K562 (cell line): Measurements from ENCODE around the gene CS.

ENCODE experiments used
- CTCF ChIP-seq, 3 experiments: IDR thresholded peaks in 2 of 3; conservative IDR thresholded peaks in 1 of 3; 2 replicates each; pipeline ENCODE4 v1.5.1; 2011 to 2012; ENCODE audit warnings: low read length in 3 of 3, mild to moderate bottlenecking in 3 of 3, control low read depth in 2 of 3, improper control_type of control experiment in 1 of 3, inconsistent platforms in 1 of 3, low read depth in 1 of 3, mixed read lengths in 1 of 3, moderate library complexity in 1 of 3; ENCODE audit not compliant: insufficient read depth in 2 of 3
- KAT7 ChIP-seq: sonication (generic); formaldehyde crosslinking; IDR thresholded peaks from 2 replicates; pipeline ENCODE4 v1.8.0; 2022; ENCODE audit warnings: missing genetic modification reagents, mild to moderate bottlenecking, borderline replicate concordance
- RBM17 ChIP-seq: fragments of 200-400 bp; formaldehyde crosslinking; IDR thresholded peaks from 2 replicates; pipeline ENCODE4 v1.6.1; 2017; ENCODE audit warnings: low read depth, mild to moderate bottlenecking, low read length, borderline replicate concordance
- SIN3A ChIP-seq, 2 experiments: fragments of 150-350 bp in 1 of 2; IDR thresholded peaks; 2 replicates each; pipeline ENCODE4 v1.6.1; 2011 to 2016; ENCODE audit warnings: borderline replicate concordance in 2 of 2, low read depth in 2 of 2, low read length in 2 of 2, mild to moderate bottlenecking in 2 of 2, moderate library complexity in 2 of 2; ENCODE audit not compliant: control insufficient read depth in 1 of 2
- THAP12 ChIP-seq: fragments of 250-450 bp; sonication (Bioruptor Pico); IDR thresholded peaks from 2 replicates; pipeline ENCODE4 v1.9.0; 2021; ENCODE audit warnings: mild to moderate bottlenecking, inconsistent platforms
- TRIM28 ChIP-seq: fragments of 450-650 bp; IDR thresholded peaks from 2 replicates; pipeline ENCODE4 v1.6.1; 2017
- ZBTB17 ChIP-seq: fragments of 450-650 bp; formaldehyde crosslinking; IDR thresholded peaks from 2 replicates; pipeline ENCODE4 v1.4.0; 2020; ENCODE audit warnings: mild to moderate bottlenecking
- ZNF76 ChIP-seq: fragments of 250-450 bp; sonication (Bioruptor Pico); IDR thresholded peaks from 2 replicates; pipeline ENCODE4 v1.4.0; 2020; ENCODE audit warnings: mild to moderate bottlenecking, moderate library complexity, borderline replicate concordance

- TF ChIP-seq THAP12 (no peak), RBM17 (no peak), KAT7 (CRISPR knock-in tag) (no peak), ZBTB17 (CRISPR knock-in tag) (no peak), TRIM28 (no peak), CTCF (IDR thresholded peaks at IDR 0.05 in 2 of 3, conservative IDR thresholded peaks at IDR 0.05 in 1 of 3; ENCODE audit: insufficient read depth in 2 of 3, low read depth in 1 of 3, low read length in 3 of 3) (no peak), SIN3A (IDR thresholded peaks at IDR 0.05; ENCODE audit: borderline replicate concordance in 2 of 2, control insufficient read depth in 1 of 2, low read depth in 2 of 2, low read length in 2 of 2) (no peak), ZNF76 (no peak)
Measured at GRCh38 chr12:56230432-56231183, 69.5 kb downstream of the CS start.
